Lung microvascular endothelial cell (primary cell): ENCODE data around the gene PCDHA7. TPM values are rescaled to one million over a fixed set of nuclear protein-coding genes. Genes with fewer than 3 reads are reported as not detected.
"Not testable (repeated sequence)": the region's sequence is repeated elsewhere in the genome, so short reads cannot be mapped to it uniquely, and the experiment has no call there.

Source experiments
- DNase-seq, 2 donors: peaks; one replicate each; pipeline versions ENCODE4 v3.0.0 to v3.0.0-alpha.2; 2010; ENCODE audit warnings: low read depth in 2 of 2
- total RNA-seq: library from RNA; depleted of rRNA; stranded (reverse); fragments of >200 nt; gene quantifications from 2 replicates; pipeline ENCODE4 v1.2.1, GENCODE V29; 2014

PCDHA7 gene
- total RNA-seq, 1 donor from 2014 or later, result 0.20 TPM

GRCh38 chr5:140822969-140823368 lies 11.1 kb upstream of the PCDHA7 start:
- not testable (repeated sequence) for DNase-seq

- no peak for DNase-seq
Measured at GRCh38 chr5:140823475-140823874, 10.6 kb upstream of the PCDHA7 start.

DNA sequence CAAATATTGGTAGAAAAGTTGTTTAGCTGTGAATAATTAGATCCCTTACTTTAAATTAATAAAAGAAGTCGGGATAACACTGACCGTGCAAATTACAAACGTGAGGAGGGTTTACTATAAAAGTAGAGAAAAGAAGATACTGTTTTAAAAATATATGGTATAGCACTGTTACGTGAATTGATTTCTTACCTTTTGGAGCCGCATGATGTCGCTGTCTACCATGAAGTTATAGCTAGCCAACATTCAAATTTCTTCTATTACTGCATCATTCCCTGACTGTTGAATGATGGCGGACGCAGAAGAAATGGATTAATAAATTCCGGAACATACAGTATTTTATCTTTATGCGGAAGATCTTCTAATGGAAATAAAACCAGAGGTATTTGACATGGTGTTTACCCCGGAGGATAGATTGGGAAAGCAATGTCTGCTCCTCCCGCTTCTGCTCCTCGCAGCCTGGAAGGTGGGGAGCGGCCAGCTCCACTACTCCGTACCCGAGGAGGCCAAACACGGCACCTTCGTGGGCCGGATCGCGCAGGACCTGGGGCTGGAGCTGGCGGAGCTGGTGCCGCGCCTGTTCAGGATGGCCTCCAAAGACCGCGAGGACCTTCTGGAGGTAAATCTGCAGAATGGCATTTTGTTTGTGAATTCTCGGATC lies 6.2 kb upstream of the PCDHA7 start, which contains the start of gene PCDHA6:
Gene PCDHA6 (plus strand): TSS at position 257 of the 658 bp plus-strand sequence. CDS start 132 bp downstream, at position 389.
- peak in 1 of 2 donors; percentile 28 for DNase-seq

- no peak for DNase-seq
Measured at GRCh38 chr5:140828362-140828737, 5.7 kb upstream of the PCDHA7 start.

- not testable (repeated sequence) for DNase-seq
Measured at GRCh38 chr5:140829511-140830501, 4.3 kb upstream of the PCDHA7 start.

DNA sequence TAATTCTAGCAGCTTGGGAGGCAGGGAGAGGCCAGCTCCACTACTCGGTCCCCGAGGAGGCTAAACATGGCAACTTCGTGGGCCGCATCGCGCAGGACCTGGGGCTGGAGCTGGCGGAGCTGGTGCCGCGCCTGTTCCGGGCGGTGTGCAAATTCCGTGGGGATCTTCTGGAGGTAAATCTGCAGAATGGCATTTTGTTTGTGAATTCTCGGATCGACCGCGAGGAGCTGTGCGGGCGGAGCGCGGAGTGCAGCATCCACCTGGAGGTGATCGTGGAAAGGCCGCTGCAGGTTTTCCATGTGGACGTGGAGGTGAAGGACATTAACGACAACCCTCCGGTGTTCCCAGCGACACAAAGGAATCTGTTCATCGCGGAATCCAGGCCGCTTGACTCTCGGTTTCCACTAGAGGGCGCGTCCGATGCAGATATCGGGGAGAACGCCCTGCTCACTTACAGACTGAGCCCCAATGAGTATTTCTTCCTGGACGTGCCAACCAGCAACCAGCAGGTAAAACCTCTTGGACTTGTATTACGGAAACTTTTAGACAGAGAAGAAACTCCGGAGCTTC lies 455 bp downstream of the PCDHA7 start:
- DNase-seq, result not testable (repeated sequence)

GRCh38 chr5:140835622-140836510 lies 1.8 kb downstream of the PCDHA7 start:
- DNase-seq, result no peak

DNA sequence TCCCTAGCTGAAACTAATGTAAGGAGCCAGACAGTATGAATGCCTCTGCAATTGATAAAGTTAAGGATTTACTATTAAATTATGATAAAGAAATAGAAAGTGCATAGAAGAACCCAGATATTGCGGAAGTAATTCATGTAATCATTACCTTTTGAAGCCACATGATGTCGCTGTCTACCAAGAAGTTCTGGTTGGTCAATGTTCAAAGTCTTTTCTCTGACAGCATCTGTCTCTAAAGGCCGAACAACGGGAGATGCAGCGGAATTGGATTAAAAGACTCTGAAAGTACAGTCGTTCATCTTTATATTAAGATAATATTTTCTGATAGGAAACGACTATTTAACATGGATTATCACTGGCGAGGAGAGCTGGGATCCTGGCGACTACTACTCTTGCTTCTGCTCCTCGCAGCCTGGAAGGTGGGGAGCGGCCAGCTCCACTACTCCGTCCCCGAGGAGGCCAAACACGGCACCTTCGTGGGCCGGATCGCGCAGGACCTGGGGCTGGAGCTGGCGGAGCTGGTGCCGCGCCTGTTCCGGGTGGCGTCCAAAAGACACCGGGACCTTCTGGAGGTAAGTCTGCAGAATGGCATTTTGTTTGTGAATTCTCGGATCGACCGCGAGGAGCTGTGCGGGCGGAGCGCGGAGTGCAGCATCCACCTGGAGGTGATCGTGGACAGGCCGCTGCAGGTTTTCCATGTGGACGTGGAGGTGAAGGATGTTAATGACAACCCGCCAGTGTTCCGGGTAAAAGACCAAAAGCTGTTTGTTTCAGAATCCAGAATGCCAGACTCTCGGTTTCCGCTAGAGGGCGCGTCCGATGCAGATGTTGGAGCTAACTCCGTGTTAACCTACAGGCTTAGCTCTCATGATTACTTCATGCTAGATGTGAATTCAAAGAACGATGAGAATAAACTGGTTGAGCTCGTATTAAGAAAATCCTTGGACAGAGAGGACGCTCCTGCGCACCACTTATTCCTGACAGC lies 7.2 kb downstream of the PCDHA7 start, which contains the start of gene PCDHA8:
Gene PCDHA8 (plus strand): TSS at position 210 of the 985 bp plus-strand sequence. CDS start 135 bp downstream, at position 345.
- DNase-seq, result peak in 1 of 2 donors; percentile 52

DNA sequence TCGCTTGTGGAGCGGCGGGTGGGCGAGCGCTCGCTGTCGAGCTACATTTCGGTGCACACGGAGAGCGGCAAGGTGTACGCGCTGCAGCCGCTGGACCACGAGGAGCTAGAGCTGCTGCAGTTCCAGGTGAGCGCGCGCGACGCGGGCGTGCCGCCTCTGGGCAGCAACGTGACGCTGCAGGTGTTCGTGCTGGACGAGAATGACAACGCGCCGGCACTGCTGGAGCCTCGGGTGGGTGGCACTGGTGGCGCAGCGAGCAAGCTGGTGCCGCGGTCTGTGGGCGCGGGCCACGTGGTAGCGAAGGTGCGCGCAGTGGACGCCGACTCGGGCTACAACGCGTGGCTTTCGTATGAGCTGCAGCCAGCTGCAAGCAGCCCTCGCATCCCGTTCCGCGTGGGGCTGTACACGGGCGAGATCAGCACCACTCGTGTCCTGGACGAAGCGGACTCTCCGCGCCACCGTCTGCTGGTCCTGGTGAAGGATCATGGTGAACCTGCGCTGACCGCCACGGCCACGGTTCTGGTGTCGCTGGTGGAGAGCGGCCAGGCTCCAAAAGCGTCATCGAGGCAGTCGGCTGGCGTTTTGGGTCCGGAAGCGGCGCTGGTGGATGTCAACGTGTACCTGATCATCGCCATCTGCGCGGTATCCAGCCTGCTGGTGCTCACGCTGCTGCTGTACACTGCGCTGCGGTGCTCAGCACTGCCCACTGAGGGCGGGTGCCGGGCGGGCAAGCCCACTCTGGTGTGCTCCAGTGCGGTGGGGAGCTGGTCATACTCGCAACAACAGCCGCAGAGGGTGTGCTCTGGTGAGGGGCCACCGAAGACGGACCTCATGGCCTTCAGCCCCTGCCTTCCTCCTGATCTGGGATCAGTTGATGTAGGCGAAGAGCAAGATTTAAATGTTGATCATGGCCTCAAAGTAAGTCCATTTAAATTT lies 9.0 kb downstream of the PCDHA7 start:
- no peak for DNase-seq

DNA sequence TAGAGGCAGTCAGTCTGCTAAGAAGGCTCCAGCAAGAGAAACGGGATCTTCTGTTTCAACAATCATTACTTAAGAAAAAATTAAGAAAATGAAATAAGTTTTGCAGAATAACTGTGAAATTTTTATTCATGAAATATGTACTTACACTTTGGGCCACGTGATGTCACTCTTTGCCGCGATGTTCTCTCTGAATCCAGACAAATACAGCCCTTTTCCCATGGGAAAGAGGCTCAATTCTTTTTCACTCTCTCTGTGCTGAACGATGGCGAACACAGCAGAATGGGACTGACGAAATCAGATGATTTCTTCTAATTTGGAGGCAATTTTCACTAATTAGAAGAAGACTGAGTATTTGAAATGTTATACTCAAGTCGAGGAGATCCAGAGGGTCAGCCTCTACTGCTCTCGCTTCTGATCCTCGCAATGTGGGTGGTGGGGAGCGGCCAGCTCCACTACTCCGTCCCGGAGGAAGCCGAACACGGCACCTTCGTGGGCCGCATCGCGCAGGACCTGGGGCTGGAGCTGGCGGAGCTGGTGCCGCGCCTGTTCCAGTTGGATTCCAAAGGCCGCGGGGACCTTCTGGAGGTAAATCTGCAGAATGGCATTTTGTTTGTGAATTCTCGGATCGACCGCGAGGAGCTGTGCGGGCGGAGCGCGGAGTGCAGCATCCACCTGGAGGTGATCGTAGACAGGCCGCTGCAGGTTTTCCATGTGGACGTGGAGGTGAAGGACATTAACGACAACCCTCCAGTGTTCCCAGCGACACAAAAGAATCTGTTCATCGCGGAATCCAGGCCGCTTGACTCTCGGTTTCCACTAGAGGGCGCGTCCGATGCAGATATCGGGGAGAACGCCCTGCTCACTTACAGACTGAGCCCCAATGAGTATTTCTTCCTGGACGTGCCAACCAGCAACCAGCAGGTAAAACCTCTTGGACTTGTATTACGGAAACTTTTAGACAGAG lies 14.4 kb downstream of the PCDHA7 start, which contains the start of gene PCDHA9:
Gene PCDHA9 (plus strand): TSS at position 244 of the 964 bp plus-strand sequence. CDS start 114 bp downstream, at position 358.
- DNase-seq, result not testable (repeated sequence)

DNA sequence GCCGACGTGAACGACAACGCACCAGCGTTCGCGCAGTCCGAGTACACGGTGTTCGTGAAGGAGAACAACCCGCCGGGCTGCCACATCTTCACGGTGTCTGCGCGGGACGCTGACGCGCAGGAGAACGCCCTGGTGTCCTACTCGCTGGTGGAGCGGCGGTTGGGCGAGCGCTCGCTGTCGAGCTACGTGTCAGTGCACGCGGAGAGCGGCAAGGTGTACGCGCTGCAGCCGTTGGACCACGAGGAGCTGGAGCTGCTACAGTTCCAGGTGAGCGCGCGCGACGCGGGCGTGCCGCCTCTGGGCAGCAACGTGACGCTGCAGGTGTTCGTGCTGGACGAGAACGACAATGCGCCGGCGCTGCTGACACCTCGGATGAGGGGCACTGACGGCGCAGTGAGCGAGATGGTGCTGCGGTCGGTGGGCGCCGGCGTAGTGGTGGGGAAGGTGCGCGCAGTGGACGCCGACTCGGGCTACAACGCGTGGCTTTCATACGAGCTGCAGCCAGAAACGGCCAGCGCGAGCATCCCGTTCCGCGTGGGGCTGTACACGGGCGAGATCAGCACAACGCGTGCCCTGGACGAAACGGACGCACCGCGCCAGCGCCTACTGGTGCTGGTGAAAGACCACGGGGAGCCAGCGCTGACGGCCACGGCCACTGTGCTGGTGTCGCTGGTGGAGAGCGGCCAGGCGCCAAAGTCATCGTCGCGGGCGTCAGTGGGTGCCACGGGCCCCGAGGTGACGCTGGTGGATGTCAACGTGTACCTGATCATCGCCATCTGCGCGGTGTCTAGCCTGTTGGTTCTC lies 16.0 kb downstream of the PCDHA7 start:
- DNase-seq, result not testable (repeated sequence)

DNA sequence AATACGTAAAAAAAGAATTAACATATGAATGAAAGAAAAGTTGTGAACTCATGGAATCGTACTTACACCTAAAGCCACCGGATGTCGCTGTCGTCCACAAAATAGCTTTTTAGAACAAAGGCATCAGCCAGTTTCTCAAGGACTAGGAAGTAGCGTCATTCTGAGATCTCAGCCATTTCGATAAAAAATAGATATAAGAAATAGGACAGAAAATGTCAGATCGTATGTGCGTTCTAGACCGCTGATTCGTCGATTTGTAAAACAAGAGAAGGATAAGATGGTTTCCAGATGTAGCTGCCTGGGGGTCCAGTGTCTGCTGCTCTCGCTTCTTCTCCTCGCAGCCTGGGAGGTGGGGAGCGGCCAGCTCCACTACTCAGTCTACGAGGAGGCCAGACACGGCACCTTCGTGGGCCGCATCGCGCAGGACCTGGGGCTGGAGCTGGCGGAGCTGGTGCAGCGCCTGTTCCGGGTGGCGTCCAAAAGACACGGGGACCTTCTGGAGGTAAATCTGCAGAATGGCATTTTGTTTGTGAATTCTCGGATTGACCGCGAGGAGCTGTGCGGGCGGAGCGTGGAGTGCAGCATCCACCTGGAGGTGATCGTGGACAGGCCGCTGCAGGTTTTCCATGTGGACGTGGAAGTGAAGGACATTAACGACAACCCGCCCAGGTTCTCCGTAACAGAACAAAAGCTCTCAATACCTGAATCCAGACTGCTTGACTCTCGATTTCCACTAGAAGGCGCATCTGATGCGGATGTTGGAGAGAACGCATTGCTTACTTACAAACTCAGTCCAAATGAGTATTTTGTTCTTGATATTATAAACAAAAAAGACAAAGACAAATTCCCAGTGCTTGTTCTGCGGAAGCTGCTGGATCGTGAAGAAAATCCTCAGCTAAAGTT lies 22.0 kb downstream of the PCDHA7 start, which contains the start of gene PCDHA10:
Gene PCDHA10 (plus strand): TSS at position 126 of the 903 bp plus-strand sequence. CDS start 152 bp downstream, at position 278.
- DNase-seq, result no peak

DNA sequence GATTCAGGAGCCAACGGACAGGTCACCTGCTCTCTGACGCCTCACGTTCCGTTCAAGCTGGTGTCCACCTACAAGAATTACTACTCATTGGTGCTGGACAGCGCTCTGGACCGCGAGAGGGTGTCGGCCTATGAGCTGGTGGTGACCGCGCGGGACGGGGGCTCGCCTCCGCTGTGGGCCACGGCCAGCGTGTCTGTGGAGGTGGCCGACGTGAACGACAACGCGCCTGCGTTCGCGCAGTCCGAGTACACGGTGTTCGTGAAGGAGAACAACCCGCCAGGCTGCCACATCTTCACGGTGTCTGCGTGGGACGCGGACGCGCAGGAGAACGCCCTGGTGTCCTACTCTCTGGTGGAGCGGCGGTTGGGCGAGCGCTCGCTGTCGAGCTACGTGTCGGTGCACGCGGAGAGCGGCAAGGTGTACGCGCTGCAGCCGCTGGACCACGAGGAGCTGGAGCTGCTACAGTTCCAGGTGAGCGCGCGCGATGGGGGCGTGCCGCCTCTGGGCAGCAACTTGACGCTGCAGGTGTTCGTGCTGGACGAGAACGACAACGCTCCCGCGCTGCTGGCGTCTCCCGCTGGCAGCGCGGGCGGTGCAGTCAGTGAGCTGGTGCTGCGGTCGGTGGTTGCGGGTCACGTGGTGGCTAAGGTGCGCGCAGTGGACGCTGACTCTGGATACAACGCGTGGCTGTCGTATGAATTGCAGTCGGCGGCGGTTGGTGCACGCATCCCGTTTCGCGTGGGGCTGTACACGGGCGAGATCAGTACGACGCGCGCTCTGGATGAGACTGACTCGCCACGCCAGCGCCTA lies 23.3 kb downstream of the PCDHA7 start:
- no peak for DNase-seq

DNA sequence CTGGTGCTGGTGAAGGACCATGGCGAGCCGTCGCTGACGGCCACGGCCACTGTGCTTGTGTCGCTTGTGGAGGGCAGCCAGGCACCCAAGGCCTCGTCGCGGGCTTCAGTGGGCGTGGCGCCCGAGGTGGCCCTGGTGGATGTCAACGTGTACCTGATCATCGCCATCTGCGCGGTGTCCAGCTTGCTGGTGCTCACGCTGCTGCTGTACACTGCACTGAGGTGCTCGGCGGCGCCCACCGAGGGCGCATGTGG lies 23.8 kb downstream of the PCDHA7 start:
- no peak for DNase-seq
